ENCODE data around the gene MAP4K4.

DNA sequence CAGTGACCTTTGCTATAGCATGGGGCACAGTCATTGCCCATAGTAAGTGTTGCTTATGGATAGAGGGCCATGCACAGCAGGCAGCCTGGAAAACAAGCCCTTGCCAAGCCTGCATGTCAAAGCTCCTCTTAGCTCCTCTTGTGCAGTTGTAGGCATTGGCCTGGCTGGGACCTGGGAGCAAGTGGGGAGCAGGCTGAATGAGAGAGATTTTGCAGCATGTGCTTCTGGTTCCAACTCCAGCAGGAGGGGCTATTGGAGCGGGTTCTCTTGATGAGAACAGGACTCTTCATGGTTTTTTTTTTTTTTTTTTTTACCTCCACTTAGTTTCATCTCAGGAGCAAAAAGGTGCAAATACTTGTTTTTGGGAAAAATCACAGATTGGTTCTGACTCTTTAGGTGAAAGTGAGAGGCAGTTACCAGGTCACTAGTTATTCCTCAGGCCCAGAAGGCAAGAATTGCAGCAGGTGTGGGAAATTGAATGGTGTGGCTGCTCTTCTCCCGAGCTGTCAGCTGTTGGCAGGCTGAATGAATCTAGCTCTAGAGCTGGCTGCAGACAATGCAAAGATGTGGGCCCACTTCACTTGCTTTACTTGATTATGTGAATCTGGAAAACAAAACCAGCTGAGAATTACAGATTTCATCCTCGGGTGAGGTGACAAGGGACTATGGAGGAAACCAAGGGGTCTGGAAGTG is 95.9 kb downstream of the MAP4K4 start:
- TF ChIP-seq CTCF (IDR thresholded peaks at IDR 0.05; ENCODE audit: borderline replicate concordance, extremely low read depth, low read length, poor library complexity, severe bottlenecking) (peak; percentile 19), EZH2 (IDR thresholded peaks at IDR 0.05; ENCODE audit: borderline replicate concordance, low read depth, low read length, severe bottlenecking) (no peak)

Data from DND-41 (cell line).